Measurements from ENCODE around the gene TMEM11. TPM values are rescaled to one million over a fixed set of nuclear protein-coding genes. Genes with fewer than 3 reads are reported as not detected.

TMEM11 gene
- total and polyA plus RNA-seq, 2 of the 4 experiments (the other 2 are of a cell fraction) = 19.9 to 44.7 TPM

- Histone ChIP-seq H3K4ac (ENCODE audit: low read depth, low read length) (no peak overlapping the region), H3K14ac (replicated peaks; ENCODE audit: low read depth, low read length) (no peak overlapping the region), H3K56ac (ENCODE audit: extremely low read depth, insufficient read depth, low read length) (no peak overlapping the region), H3K23ac (ENCODE audit: low read depth, low read length) (no peak overlapping the region), H4K20me1 (ENCODE audit: insufficient read depth, low read length) (peaks cover 95% of the 10 kb centered on the region), H2BK120ac (ENCODE audit: low read depth, low read length) (no peak overlapping the region), H4K91ac (ENCODE audit: insufficient read depth, low read depth, low read length) (no peak overlapping the region), H3K4me3 (ENCODE audit: insufficient read depth, low read depth, low read length) (no peak overlapping the region), H2BK20ac (ENCODE audit: low read depth, low read length) (no peak overlapping the region), H3K79me1 (ENCODE audit: low read depth in 1 of 2, low read length in 2 of 2) (peaks cover 7 to 87% of the 10 kb centered on the region in 2 experiments), H2AK9ac (replicated peaks; ENCODE audit: low read depth, low read length, poor library complexity) (no peak overlapping the region), H2BK15ac (ENCODE audit: low read depth, low read length) (no peak overlapping the region), H2AK5ac (ENCODE audit: low read depth, low read length) (no peak overlapping the region), H3K27me3 (ENCODE audit: control insufficient read depth, insufficient read depth, low read length) (no peaks in the 10 kb centered on the region), H4K8ac (ENCODE audit: low read depth in 2 of 2, low read length in 2 of 2) (no peak overlapping the region), H4K5ac (ENCODE audit: low read depth, low read length) (no peak overlapping the region), H3K4me2 (ENCODE audit: low read depth, low read length) (no peak overlapping the region), H3K18ac (ENCODE audit: low read depth, low read length) (no peak overlapping the region), H2BK5ac (ENCODE audit: low read depth, low read length, poor library complexity, severe bottlenecking) (no peak overlapping the region), H3K9me1 (ENCODE audit: insufficient read depth, low read length) (peaks cover 28% of the 10 kb centered on the region; the same call in 1 of the 2 replicates), H2AFZ (replicated peaks; ENCODE audit: low read length, poor library complexity) (no peak overlapping the region), H3K9me3 (ENCODE audit: control insufficient read depth, insufficient read depth, low read length) (no peaks in the 10 kb centered on the region), H3K4me1 (ENCODE audit: control insufficient read depth, insufficient read depth, low read length) (peaks cover 2% of the 10 kb centered on the region; the same call in 1 of the 2 replicates), H3K27ac (ENCODE audit: insufficient read depth, low read length) (no peak overlapping the region), H3K36me3 (ENCODE audit: control insufficient read depth, insufficient read depth, low read length) (peaks cover 20% of the 10 kb centered on the region), H3K9ac (ENCODE audit: low read depth, low read length) (no peak overlapping the region)
- POLR2A ChIA-PET (ENCODE audit: unreplicated experiment) = no interaction called here
- in situ Hi-C loops (cut with MboI; ENCODE audit: low sequenced_read_pairs) = no loop called here
- no peak for DNase-seq
- TF ChIP-seq RAD21 (IDR thresholded peaks at IDR 0.05; ENCODE audit: low read length) = no peak
- no peak for TF ChIP-seq RFX5 (IDR thresholded peaks at IDR 0.05; ENCODE audit: low read depth, low read length)
- no peak for TF ChIP-seq CTCF (conservative IDR thresholded peaks at IDR 0.05; ENCODE audit: low read depth, low read length)
- TF ChIP-seq CEBPB (IDR thresholded peaks at IDR 0.05; ENCODE audit: low read depth, low read length) = no peak
- no peak for TF ChIP-seq ELK1 (IDR thresholded peaks at IDR 0.05; ENCODE audit: borderline replicate concordance, low read depth, low read length)
- no peak for TF ChIP-seq POLR2A (IDR thresholded peaks at IDR 0.05; ENCODE audit: low read depth, low read length)
- TF ChIP-seq MXI1 (IDR thresholded peaks at IDR 0.05; ENCODE audit: borderline replicate concordance, low read depth, low read length) = no peak
- TF ChIP-seq RCOR1 (IDR thresholded peaks at IDR 0.05; ENCODE audit: insufficient replicate concordance, low read length) = no peak
- dilution Hi-C loops (cut with HindIII; ENCODE audit: low sequenced_read_pairs, unreplicated experiment) = no loop called here
- 75% methylated on average over 2 of the region's 9 CpGs; no CpG with 5 or more reads in 1 of the 2 experiments for WGBS, 2 experiments (ENCODE audit: extremely low coverage in 2 of 2, insufficient read length in 1 of 2)
- no TSS peak for BruUV-seq (replicated peaks)
- CTCF ChIA-PET = no interaction called here
- intact Hi-C loops (cut with micrococcal nuclease) = no loop called here
- ATAC-seq (ENCODE audit: low read depth) = no peak
These were observed 9.0 kb downstream of the TMEM11 start for GRCh38 chr17:21204935-21205334.

All from IMR-90 (cell line).